Body of pancreas (tissue), 4 donors: ENCODE measurements around the gene TNFAIP8L3.

ENCODE experiments used
- CTCF ChIP-seq, 7 experiments: fragments of 450-650 bp in 4 of 7; fragments of 200-600 bp in 3 of 7; sonication (generic) in 3 of 7; IDR thresholded peaks; one replicate each; pipeline ENCODE4 v1.5.1; 2016 to 2019; ENCODE audit warnings: antibody characterized with exemption in 7 of 7
- POLR2A ChIP-seq, 3 donors: fragments of 450-650 bp; IDR thresholded peaks; one replicate each; pipeline ENCODE4 v1.6.1; 2016; ENCODE audit warnings: antibody characterized with exemption in 3 of 3, mild to moderate bottlenecking in 2 of 3

- TF ChIP-seq CTCF (IDR thresholded peaks at IDR 0.05) (no peak), POLR2A (IDR thresholded peaks at IDR 0.05) (no peak)
Observed at GRCh38 chr15:51022206-51022605, 72.5 kb downstream of the TNFAIP8L3 start.
